HepG2 (cell line): ENCODE data around the gene LRRC10.

Source experiments
- ATF7 ChIP-seq, 2 experiments: fragments of 450-650 bp in 1 of 2; sonication (generic) in 1 of 2; formaldehyde crosslinking in 1 of 2; IDR thresholded peaks; 2 replicates each; pipeline versions ENCODE4 v1.4.0 to v1.6.1; 2016 to 2020; ENCODE audit warnings: antibody characterized with exemption in 1 of 2, mild to moderate bottlenecking in 1 of 2, missing genetic modification reagents in 1 of 2
- RAD21 ChIP-seq: fragments of 450-650 bp; formaldehyde crosslinking; IDR thresholded peaks from 2 replicates; pipeline ENCODE4 v1.5.0; 2020; ENCODE audit warnings: mild to moderate bottlenecking
- TAF1 ChIP-seq: sonication (generic); formaldehyde crosslinking; IDR thresholded peaks from 2 replicates; pipeline ENCODE4 v1.4.0; 2020; ENCODE audit warnings: missing genetic modification reagents
- ZSCAN5A ChIP-seq: sonication (generic); formaldehyde crosslinking; IDR thresholded peaks from 2 replicates; pipeline ENCODE4 v1.8.0; 2022; ENCODE audit warnings: mild to moderate bottlenecking, missing genetic modification reagents, borderline replicate concordance
- TF ChIP-seq, protein P1 (sequence below): sonication (generic); formaldehyde crosslinking; IDR thresholded peaks from 2 replicates; pipeline ENCODE4 v1.5.1; 2020; ENCODE audit warnings: mild to moderate bottlenecking, missing genetic modification reagents

GRCh38 chr12:69647178-69647577 lies 36.5 kb upstream of the LRRC10 start:
- TF ChIP-seq RAD21 (CRISPR knock-in tag) (no peak), ATF7 (IDR thresholded peaks at IDR 0.05) (no peak), ATF7 (CRISPR knock-in tag; IDR thresholded peaks at IDR 0.05) (no peak), TAF1 (CRISPR knock-in tag) (no peak), ZSCAN5A (CRISPR knock-in tag) (no peak)
- TF ChIP-seq, protein P1, sequence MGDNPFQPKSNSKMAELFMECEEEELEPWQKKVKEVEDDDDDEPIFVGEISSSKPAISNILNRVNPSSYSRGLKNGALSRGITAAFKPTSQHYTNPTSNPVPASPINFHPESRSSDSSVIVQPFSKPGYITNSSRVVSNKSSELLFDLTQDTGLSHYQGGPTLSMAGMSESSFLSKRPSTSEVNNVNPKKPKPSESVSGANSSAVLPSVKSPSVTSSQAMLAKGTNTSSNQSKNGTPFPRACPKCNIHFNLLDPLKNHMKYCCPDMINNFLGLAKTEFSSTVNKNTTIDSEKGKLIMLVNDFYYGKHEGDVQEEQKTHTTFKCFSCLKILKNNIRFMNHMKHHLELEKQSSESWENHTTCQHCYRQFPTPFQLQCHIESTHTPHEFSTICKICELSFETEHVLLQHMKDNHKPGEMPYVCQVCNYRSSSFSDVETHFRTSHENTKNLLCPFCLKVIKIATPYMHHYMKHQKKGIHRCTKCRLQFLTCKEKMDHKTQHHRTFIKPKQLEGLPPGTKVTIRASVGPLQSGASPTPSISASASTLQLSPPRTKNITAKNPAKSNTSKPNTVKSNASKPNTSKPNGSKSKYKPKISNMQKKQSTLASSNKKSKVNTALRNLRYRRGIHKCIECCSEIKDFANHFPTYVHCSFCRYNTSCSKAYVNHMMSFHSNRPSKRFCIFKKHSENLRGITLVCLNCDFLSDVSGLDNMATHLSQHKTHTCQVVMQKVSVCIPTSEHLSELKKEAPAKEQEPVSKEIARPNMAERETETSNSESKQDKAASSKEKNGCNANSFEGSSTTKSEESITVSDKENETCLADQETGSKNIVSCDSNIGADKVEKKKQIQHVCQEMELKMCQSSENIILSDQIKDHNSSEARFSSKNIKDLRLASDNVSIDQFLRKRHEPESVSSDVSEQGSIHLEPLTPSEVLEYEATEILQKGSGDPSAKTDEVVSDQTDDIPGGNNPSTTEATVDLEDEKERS (CRISPR knock-in tag): no peak
